SK-N-SH (cell line): Measurements from ENCODE around the gene NXPH4. TPM values are rescaled to one million over a fixed set of nuclear protein-coding genes. Genes with fewer than 3 reads are reported as not detected.

Source experiments
- CTCF ChIA-PET: fragments of 300-600, 350-600 bp; formaldehyde crosslinking; extraction: SDS; loops from one replicate; lab custom pipeline; 2021; lab: Yijun Ruan, JAX
- POLR2A ChIA-PET: fragments of 350-600 bp; sonication (Branson Sonifier 250); formaldehyde crosslinking; extraction: SDS; loops from one replicate; lab custom pipeline; 2020; ENCODE audit warnings: antibody characterized with exemption, inconsistent platforms; lab: Yijun Ruan, JAX
- DNase-seq: peaks from one replicate; pipeline ENCODE4 v3.0.0; 2012
- H2AFZ ChIP-seq: fragments of 200-600 bp; sonication (generic); 2 replicates; pipeline ENCODE4 v1.8.1; 2016; ENCODE audit warnings: antibody characterized with exemption, mild to moderate bottlenecking, low read depth
- H3F3A ChIP-seq: fragments of 200-600 bp; sonication (generic); replicated peaks from 2 replicates; pipeline ENCODE3; 2016; ENCODE audit warnings: antibody characterized with exemption, mild to moderate bottlenecking; ENCODE audit not compliant: insufficient read depth
- H3K27ac ChIP-seq, 2 experiments: fragments of 200-500 bp in 1 of 2; fragments of 200-600 bp in 1 of 2; sonication (Bioruptor generic) in 1 of 2; sonication (generic), shearing (Covaris generic) in 1 of 2; 2 replicates each; pipeline versions ENCODE4 v1.5.1 to v1.6.1; 2014 to 2016; ENCODE audit warnings: low read depth in 2 of 2, inconsistent platforms in 1 of 2, low read length in 1 of 2, mild to moderate bottlenecking in 1 of 2, mixed read lengths in 1 of 2
- H3K27me3 ChIP-seq: fragments of 200-600 bp; sonication (generic), shearing (Covaris generic); 2 replicates; pipeline ENCODE4 v1.6.1; 2016; ENCODE audit warnings: mixed run types; ENCODE audit not compliant: insufficient read depth
- H3K36me3 ChIP-seq, 2 experiments: fragments of 200-500 bp in 1 of 2; fragments of 200-600 bp in 1 of 2; sonication (Bioruptor generic) in 1 of 2; sonication (generic) in 1 of 2; replicated peaks in 1 of 2; 2 replicates each; pipeline versions ENCODE3 to v1.5.1; 2014 to 2016; ENCODE audit warnings: low read length in 1 of 2, mild to moderate bottlenecking in 1 of 2; ENCODE audit not compliant: insufficient read depth in 2 of 2, control insufficient read depth in 1 of 2
- H3K4me1 ChIP-seq, 2 experiments: fragments of 200-500 bp in 1 of 2; fragments of 200-600 bp in 1 of 2; sonication (Bioruptor generic) in 1 of 2; sonication (generic), shearing (Covaris generic) in 1 of 2; 2 replicates each; pipeline versions ENCODE4 v1.5.1 to v1.6.1; 2014 to 2016; ENCODE audit warnings: low read depth in 1 of 2, low read length in 1 of 2, mixed run types in 1 of 2; ENCODE audit not compliant: insufficient read depth in 2 of 2, control insufficient read depth in 1 of 2
- H3K4me2 ChIP-seq: fragments of 200-600 bp; sonication (generic), shearing (Covaris generic); 2 replicates; pipeline ENCODE4 v1.6.1; 2017; ENCODE audit warnings: mixed run types
- H3K4me3 ChIP-seq, 2 experiments: fragments of 200-500 bp in 1 of 2; fragments of 200-600 bp in 1 of 2; sonication (Bioruptor generic) in 1 of 2; sonication (generic), shearing (Covaris generic) in 1 of 2; 2 replicates each; pipeline versions ENCODE4 v1.5.1 to v1.8.1; 2014 to 2016; ENCODE audit warnings: low read depth in 2 of 2, inconsistent platforms in 1 of 2, low read length in 1 of 2, mild to moderate bottlenecking in 1 of 2, mixed read lengths in 1 of 2, moderate library complexity in 1 of 2
- H3K79me2 ChIP-seq: fragments of 200-600 bp; sonication (generic); 2 replicates; pipeline ENCODE4 v1.8.1; 2017; ENCODE audit warnings: mild to moderate bottlenecking; ENCODE audit not compliant: insufficient read depth
- H3K9ac ChIP-seq: fragments of 200-600 bp; sonication (generic); 2 replicates; pipeline ENCODE4 v1.6.1; 2017; ENCODE audit warnings: mixed run types
- H3K9me2 ChIP-seq: fragments of 200-600 bp; sonication (generic); 2 replicates; pipeline ENCODE4 v1.6.1; 2017; ENCODE audit warnings: mixed run types
- H3K9me3 ChIP-seq: fragments of 200-600 bp; sonication (generic); 2 replicates; pipeline ENCODE4 v1.6.1; 2017; ENCODE audit warnings: mixed run types, mild to moderate bottlenecking, moderate library complexity
- H4K20me1 ChIP-seq: fragments of 200-600 bp; sonication (generic); 2 replicates; pipeline ENCODE4 v1.6.1; 2017; ENCODE audit warnings: mild to moderate bottlenecking, mixed run types; ENCODE audit not compliant: insufficient read depth
- EP300 ChIP-seq, 2 experiments: IDR thresholded peaks; 2 replicates each; pipeline versions ENCODE4 v1.4.0 to v1.6.1; 2012; ENCODE audit warnings: borderline replicate concordance in 1 of 2, low read depth in 1 of 2, low read length in 1 of 2
- FOXJ3 ChIP-seq: sonication (generic); formaldehyde crosslinking; IDR thresholded peaks from 2 replicates; pipeline ENCODE4 v1.5.1; 2020; ENCODE audit warnings: mild to moderate bottlenecking, missing genetic modification reagents
- GABPA ChIP-seq: IDR thresholded peaks from 2 replicates; pipeline ENCODE4 v1.4.0; 2012; ENCODE audit warnings: low read depth, mild to moderate bottlenecking
- JUND ChIP-seq: IDR thresholded peaks from 2 replicates; pipeline ENCODE4 v1.4.0; 2012
- MEF2A ChIP-seq: IDR thresholded peaks from 2 replicates; pipeline ENCODE4 v1.4.0; 2012; ENCODE audit warnings: low read depth, borderline replicate concordance
- NRF1 ChIP-seq: IDR thresholded peaks from 2 replicates; pipeline ENCODE4 v1.6.1; 2012; ENCODE audit warnings: low read depth, mild to moderate bottlenecking, low read length
- POLR2AphosphoS5 ChIP-seq: IDR thresholded peaks from 2 replicates; pipeline ENCODE4 v1.6.1; 2012; ENCODE audit warnings: low read depth, low read length
- RFX5 ChIP-seq: IDR thresholded peaks from 2 replicates; pipeline ENCODE4 v1.6.1; 2012; ENCODE audit warnings: mild to moderate bottlenecking, improper control_type of control experiment, low read length
- SIN3A ChIP-seq: IDR thresholded peaks from 2 replicates; pipeline ENCODE4 v1.6.1; 2012; ENCODE audit warnings: low read depth, mild to moderate bottlenecking, low read length, moderate library complexity, borderline replicate concordance
- SMC3 ChIP-seq: IDR thresholded peaks from 2 replicates; pipeline ENCODE4 v1.6.1; 2012; ENCODE audit warnings: low read depth, low read length, improper control_type of control experiment
- WGBS: methylation state at CpG from one replicate; pipeline ENCODE4 v1.1.6; 2017; ENCODE audit warnings: low lambda C conversion rate; 5-methylcytosine and 5-hydroxymethylcytosine counted together
- polyA plus RNA-seq, 3 experiments: library from polyadenylated mRNA; depleted of rRNA; stranded (reverse); fragments of >200 nt; gene quantifications; 2 replicates each; pipeline ENCODE4 v1.2.3, GENCODE V29; 2012
- TF ChIP-seq, protein P1 (sequence below): IDR thresholded peaks from 2 replicates; pipeline ENCODE4 v1.4.0; 2012; ENCODE audit warnings: low read depth
- TF ChIP-seq, protein P2 (sequence below): IDR thresholded peaks from 2 replicates; pipeline ENCODE4 v1.6.1; 2012; ENCODE audit warnings: mild to moderate bottlenecking, low read depth, low read length, moderate library complexity
- TF ChIP-seq, protein P3 (sequence below): fragments of 150-350 bp; IDR thresholded peaks from 2 replicates; pipeline ENCODE4 v1.6.1; 2017; ENCODE audit warnings: antibody characterized with exemption, low read length, low read depth, borderline replicate concordance
- TF ChIP-seq, protein P4 (sequence below): IDR thresholded peaks from 2 replicates; pipeline ENCODE4 v1.4.0; 2012; ENCODE audit warnings: low read depth, borderline replicate concordance

Gene NXPH4
- polyA plus RNA-seq, 1 of the 3 experiments (the other 2 are of a cell fraction): 0.31 TPM

DNA sequence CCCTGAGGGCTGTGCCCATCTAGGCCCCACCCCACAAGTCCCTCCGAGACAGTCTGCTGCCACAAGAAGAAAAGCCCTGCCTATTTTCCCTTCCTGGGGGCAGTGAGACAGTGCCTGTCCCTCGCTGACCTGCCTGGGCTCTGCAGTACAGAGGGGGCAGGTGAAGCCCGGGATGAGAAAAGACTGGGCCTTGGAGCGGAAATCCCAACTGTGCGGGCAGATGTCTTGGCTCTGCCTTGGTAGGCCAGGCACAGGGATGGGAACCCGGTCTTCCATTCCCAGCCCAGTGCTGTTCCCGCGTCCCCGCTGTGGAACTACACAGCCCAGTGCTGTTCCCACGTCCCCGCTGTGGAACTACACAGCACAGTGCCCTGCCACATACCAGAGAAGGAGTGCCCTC, 12.8 kb upstream of the NXPH4 start:
- no peak overlapping the region for H3K27ac ChIP-seq
- no peaks in the 10 kb centered on the region for H3K4me1 ChIP-seq
- DNase-seq: no peak
- ChIA-PET CTCF (interaction anchor here (0.6 kb wide), 1 partner anchor 102 kb away, joined by 3 read pairs; no protein-coding TSS in a partner anchor), POLR2A (no interaction called here)
- H3K4me2 ChIP-seq: no peak overlapping the region
- H3K36me3 ChIP-seq: peaks cover 5 to 60% of the 10 kb centered on the region in 2 experiments
- no peaks in the 10 kb centered on the region for H3K27me3 ChIP-seq
- TF ChIP-seq MEF2A (no peak), RFX5 (no peak)
- TF ChIP-seq, protein P1, sequence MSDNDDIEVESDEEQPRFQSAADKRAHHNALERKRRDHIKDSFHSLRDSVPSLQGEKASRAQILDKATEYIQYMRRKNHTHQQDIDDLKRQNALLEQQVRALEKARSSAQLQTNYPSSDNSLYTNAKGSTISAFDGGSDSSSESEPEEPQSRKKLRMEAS: no peak
- H3K4me3 ChIP-seq: no peak overlapping the region
- no peaks in the 10 kb centered on the region for H3F3A ChIP-seq
- no peaks in the 10 kb centered on the region for H3K79me2 ChIP-seq
- H3K9me3 ChIP-seq: no peaks in the 10 kb centered on the region
- 83% methylated on average over 9 of the region's 11 CpGs for WGBS
- H3K9me2 ChIP-seq: no peaks in the 10 kb centered on the region
- H4K20me1 ChIP-seq: no peaks in the 10 kb centered on the region
- H2AFZ ChIP-seq: no peak overlapping the region
- H3K9ac ChIP-seq: no peak overlapping the region

DNA sequence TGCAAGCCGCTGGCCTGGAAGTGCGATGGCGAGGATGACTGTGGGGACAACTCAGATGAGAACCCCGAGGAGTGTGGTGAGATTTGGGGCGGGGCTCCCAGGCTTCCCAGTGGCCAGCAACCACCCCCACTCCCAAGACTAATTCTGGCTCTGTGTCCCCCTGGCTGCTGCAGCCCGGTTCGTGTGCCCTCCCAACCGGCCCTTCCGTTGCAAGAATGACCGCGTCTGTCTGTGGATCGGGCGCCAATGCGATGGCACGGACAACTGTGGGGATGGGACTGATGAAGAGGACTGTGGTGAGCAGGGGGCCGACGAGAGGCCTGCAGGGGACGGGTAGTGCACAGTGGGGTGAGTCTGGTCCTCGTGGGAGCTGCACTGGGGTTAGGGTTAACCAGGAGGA, 12.1 kb upstream of the NXPH4 start:
- H3F3A ChIP-seq: no peaks in the 10 kb centered on the region
- H3K4me1 ChIP-seq: no peaks in the 10 kb centered on the region
- ChIA-PET CTCF (interaction anchor here (0.6 to 15.9 kb wide), 2 partner anchors 34 to 103 kb away, joined by 3 to 937 read pairs; partner anchors contain the start of genes SHMT2 and STAC3), POLR2A (no interaction called here)
- no peaks in the 10 kb centered on the region for H3K27me3 ChIP-seq
- 94% methylated on average over 18 of the region's 19 CpGs for WGBS
- H3K9ac ChIP-seq: no peak overlapping the region
- H4K20me1 ChIP-seq: no peaks in the 10 kb centered on the region
- no peak overlapping the region for H3K4me3 ChIP-seq
- TF ChIP-seq, protein P1: no peak
- TF ChIP-seq NRF1 (no peak), JUND (no peak), GABPA (no peak), SIN3A (no peak), RFX5 (no peak), POLR2AphosphoS5 (no peak), EP300 (IDR thresholded peaks at IDR 0.05; ENCODE audit: borderline replicate concordance in 1 of 2, low read depth in 1 of 2, low read length in 1 of 2) (no peak), SMC3 (no peak), FOXJ3 (no peak)
- TF ChIP-seq, protein P2, sequence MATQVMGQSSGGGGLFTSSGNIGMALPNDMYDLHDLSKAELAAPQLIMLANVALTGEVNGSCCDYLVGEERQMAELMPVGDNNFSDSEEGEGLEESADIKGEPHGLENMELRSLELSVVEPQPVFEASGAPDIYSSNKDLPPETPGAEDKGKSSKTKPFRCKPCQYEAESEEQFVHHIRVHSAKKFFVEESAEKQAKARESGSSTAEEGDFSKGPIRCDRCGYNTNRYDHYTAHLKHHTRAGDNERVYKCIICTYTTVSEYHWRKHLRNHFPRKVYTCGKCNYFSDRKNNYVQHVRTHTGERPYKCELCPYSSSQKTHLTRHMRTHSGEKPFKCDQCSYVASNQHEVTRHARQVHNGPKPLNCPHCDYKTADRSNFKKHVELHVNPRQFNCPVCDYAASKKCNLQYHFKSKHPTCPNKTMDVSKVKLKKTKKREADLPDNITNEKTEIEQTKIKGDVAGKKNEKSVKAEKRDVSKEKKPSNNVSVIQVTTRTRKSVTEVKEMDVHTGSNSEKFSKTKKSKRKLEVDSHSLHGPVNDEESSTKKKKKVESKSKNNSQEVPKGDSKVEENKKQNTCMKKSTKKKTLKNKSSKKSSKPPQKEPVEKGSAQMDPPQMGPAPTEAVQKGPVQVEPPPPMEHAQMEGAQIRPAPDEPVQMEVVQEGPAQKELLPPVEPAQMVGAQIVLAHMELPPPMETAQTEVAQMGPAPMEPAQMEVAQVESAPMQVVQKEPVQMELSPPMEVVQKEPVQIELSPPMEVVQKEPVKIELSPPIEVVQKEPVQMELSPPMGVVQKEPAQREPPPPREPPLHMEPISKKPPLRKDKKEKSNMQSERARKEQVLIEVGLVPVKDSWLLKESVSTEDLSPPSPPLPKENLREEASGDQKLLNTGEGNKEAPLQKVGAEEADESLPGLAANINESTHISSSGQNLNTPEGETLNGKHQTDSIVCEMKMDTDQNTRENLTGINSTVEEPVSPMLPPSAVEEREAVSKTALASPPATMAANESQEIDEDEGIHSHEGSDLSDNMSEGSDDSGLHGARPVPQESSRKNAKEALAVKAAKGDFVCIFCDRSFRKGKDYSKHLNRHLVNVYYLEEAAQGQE: no peak
- TF ChIP-seq, protein P3, sequence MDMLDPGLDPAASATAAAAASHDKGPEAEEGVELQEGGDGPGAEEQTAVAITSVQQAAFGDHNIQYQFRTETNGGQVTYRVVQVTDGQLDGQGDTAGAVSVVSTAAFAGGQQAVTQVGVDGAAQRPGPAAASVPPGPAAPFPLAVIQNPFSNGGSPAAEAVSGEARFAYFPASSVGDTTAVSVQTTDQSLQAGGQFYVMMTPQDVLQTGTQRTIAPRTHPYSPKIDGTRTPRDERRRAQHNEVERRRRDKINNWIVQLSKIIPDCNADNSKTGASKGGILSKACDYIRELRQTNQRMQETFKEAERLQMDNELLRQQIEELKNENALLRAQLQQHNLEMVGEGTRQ: no peak
- TF ChIP-seq, protein P4, sequence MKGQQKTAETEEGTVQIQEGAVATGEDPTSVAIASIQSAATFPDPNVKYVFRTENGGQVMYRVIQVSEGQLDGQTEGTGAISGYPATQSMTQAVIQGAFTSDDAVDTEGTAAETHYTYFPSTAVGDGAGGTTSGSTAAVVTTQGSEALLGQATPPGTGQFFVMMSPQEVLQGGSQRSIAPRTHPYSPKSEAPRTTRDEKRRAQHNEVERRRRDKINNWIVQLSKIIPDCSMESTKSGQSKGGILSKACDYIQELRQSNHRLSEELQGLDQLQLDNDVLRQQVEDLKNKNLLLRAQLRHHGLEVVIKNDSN: no peak
- H3K27ac ChIP-seq: no peak overlapping the region
- H3K36me3 ChIP-seq: peaks cover 5 to 54% of the 10 kb centered on the region in 2 experiments
- no peak overlapping the region for H3K4me2 ChIP-seq
- H2AFZ ChIP-seq: no peak overlapping the region
- no peaks in the 10 kb centered on the region for H3K9me2 ChIP-seq
- DNase-seq: no peak
- no peaks in the 10 kb centered on the region for H3K79me2 ChIP-seq
- H3K9me3 ChIP-seq: no peaks in the 10 kb centered on the region
